ENCODE data around the gene INTS2. TPM values are rescaled to one million over a fixed set of nuclear protein-coding genes. Genes with fewer than 3 reads are reported as not detected.

The INTS2 gene
- total RNA-seq, 1 donor from 2014 or later = 13.3 TPM

DNA sequence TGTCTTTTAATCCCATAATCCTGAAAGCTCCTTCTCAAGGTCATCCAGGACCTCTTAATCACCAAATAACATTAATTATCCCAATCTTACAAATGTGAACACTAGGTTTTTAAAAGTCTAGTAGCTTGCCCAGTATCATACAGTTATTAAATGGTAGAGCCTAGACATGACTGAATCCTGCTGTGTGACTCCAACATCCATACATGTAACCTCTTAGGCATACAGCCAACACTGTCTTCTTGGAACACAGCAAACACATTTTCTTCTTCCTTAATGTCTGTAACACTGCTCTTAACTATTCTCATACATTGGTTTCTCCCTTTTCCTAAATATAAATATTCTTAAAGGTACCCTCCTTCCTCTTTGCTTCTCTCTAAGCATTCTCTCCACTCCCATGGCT lies 78.1 kb downstream of the INTS2 start:
- DNase-seq (ENCODE audit: low read depth) = no peak
- Histone ChIP-seq H3K4me3 (ENCODE audit: low read depth, low read length) (no peak overlapping the region), H3K36me3 (ENCODE audit: control insufficient read depth, insufficient read depth, low read length) (no peaks in the 10 kb centered on the region), H3K27me3 (ENCODE audit: control insufficient read depth, insufficient read depth, low read length) (no peaks in the 10 kb centered on the region)
- TF ChIP-seq CTCF (IDR thresholded peaks at IDR 0.05; ENCODE audit: insufficient read depth, low read length, poor library complexity, severe bottlenecking) = no peak

DNA sequence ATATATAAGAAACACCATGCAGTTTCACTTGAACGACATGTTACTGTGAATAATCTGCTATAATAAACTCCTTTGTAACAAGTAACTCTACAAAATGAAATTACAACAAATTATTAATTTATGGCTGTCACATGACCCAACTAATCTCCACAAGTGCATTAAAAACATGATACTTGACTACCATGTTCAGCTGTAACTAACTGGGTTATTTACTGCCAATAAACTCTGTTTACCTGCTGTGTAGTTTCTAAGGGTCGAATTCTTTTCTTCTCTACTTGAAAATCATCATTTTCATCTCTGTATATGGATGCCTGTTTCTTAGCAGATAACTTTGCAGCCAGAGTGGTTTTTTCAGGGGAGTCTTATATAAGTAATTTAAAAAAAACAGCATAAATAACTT lies 78.9 kb downstream of the INTS2 start:
- no peaks in the 10 kb centered on the region for H3K36me3 ChIP-seq (ENCODE audit: control insufficient read depth, insufficient read depth, low read length)
- no peak for TF ChIP-seq CTCF (IDR thresholded peaks at IDR 0.05; ENCODE audit: insufficient read depth, low read length, poor library complexity, severe bottlenecking)

DNA sequence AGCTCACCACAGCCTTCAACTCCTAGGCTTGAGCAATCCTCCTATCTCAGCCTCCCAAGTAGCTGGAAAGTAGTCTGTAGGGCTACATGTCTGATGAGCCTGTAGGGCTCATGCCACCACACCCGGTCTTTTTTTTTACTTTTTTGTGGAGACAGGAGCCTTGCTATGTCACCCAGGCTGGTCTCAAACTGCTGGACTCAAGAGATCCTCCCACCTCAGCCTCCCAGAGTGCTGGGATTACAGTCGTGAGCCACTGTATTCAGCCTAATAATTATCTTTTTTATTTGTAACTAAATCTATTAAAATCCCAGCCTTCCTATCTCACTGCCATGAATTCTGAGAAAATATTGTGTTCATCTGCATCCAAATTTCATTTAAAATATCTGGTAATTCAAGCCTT lies 79.5 kb downstream of the INTS2 start:
- Histone ChIP-seq H3K27me3 (ENCODE audit: control insufficient read depth, insufficient read depth, low read length) (no peaks in the 10 kb centered on the region), H3K4me3 (ENCODE audit: low read depth, low read length) (no peak overlapping the region), H3K36me3 (ENCODE audit: control insufficient read depth, insufficient read depth, low read length) (no peaks in the 10 kb centered on the region)
- TF ChIP-seq CTCF (IDR thresholded peaks at IDR 0.05; ENCODE audit: insufficient read depth, low read length, poor library complexity, severe bottlenecking) = no peak
- no peak for DNase-seq (ENCODE audit: low read depth)

More for the DNA sequence above, 78.9 kb downstream of the INTS2 start:
- H3K4me3 ChIP-seq (ENCODE audit: low read depth, low read length) = no peak overlapping the region
- DNase-seq (ENCODE audit: low read depth) = no peak
- H3K27me3 ChIP-seq (ENCODE audit: control insufficient read depth, insufficient read depth, low read length) = no peaks in the 10 kb centered on the region

- no peak for TF ChIP-seq CTCF (IDR thresholded peaks at IDR 0.05; ENCODE audit: insufficient read depth, low read length, poor library complexity, severe bottlenecking)
- Histone ChIP-seq H3K4me3 (ENCODE audit: low read depth, low read length) (no peak overlapping the region), H3K36me3 (ENCODE audit: control insufficient read depth, insufficient read depth, low read length) (no peaks in the 10 kb centered on the region), H3K27me3 (ENCODE audit: control insufficient read depth, insufficient read depth, low read length) (no peaks in the 10 kb centered on the region)
- DNase-seq (ENCODE audit: low read depth) = no peak
These were observed 80.1 kb downstream of the INTS2 start for GRCh38 chr17:61847659-61848058.

- DNase-seq (ENCODE audit: low read depth) = no peak
- Histone ChIP-seq H3K36me3 (ENCODE audit: control insufficient read depth, insufficient read depth, low read length) (no peaks in the 10 kb centered on the region), H3K4me3 (ENCODE audit: low read depth, low read length) (no peak overlapping the region), H3K27me3 (ENCODE audit: control insufficient read depth, insufficient read depth, low read length) (no peaks in the 10 kb centered on the region)
- TF ChIP-seq CTCF (IDR thresholded peaks at IDR 0.05; ENCODE audit: insufficient read depth, low read length, poor library complexity, severe bottlenecking) = no peak
These were observed 80.9 kb downstream of the INTS2 start for GRCh38 chr17:61846761-61847375.

GRCh38 chr17:61846088-61846487 lies 81.7 kb downstream of the INTS2 start:
- no peak for TF ChIP-seq CTCF (IDR thresholded peaks at IDR 0.05; ENCODE audit: insufficient read depth, low read length, poor library complexity, severe bottlenecking)
- Histone ChIP-seq H3K4me3 (ENCODE audit: low read depth, low read length) (no peak overlapping the region), H3K36me3 (ENCODE audit: control insufficient read depth, insufficient read depth, low read length) (no peaks in the 10 kb centered on the region), H3K27me3 (ENCODE audit: control insufficient read depth, insufficient read depth, low read length) (no peaks in the 10 kb centered on the region)
- no peak for DNase-seq (ENCODE audit: low read depth)
